ENCODE data around the gene SHB.

SHB gene

DNA sequence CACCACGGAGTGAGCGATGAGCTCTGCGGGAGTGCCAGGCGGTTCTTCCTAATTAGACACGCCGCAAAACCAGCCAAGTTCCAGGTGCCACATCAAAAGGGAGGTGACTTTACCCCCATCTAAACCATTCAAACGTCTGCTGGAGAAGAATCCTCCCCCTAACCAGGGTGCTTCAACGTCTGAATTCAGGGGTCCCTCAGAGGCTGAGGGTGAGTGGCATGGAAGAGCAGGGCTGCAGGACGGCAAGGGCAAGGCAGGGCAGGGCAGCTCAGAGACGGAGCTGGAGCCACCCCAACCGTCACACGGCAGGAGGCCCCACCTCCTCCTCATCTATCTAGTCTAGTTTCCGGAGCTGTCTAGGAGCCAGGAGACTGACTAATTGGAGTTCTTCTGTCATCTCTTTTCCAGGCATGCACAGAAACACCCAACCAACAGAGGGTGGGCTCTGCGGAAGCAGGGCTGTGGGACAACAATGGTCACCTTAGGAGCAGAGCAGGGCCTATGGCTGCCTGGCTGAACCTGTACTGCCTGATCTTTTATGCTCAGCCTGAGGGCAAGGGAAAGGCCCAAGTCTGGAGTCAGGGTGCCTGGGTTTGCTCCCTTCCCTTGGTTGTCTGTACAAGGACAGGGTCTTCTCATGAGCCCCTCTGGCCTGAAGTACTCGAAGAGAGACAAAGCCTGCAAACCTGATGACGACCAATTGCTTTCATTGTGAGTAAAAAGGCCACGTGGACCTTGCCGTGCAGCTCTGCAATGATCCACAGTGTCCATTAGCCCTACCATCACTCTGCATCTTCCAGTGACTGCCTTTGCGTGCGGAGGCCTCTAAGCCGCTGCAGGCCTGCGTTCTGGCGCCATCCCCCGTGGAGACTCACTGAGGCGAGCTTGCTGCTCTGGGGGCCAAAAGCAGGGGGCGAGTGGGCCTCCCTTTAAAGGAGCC lies 84.1 kb downstream of the SHB start:
- H2BK12ac ChIP-seq (ENCODE audit: low read length), result no peak overlapping the region
- H3K23ac ChIP-seq (ENCODE audit: low read length), result no peak overlapping the region
- H4K12ac ChIP-seq (ENCODE audit: low read depth, low read length), result no peak overlapping the region
- H3K79me2 ChIP-seq (ENCODE audit: control insufficient read depth, insufficient read depth, low read length, poor library complexity), result peaks cover 5% of the 10 kb centered on the region
- H3K36me3 ChIP-seq (ENCODE audit: control insufficient read depth in 1 of 2, insufficient read depth in 2 of 2, low read length in 2 of 2), result peaks cover 9 to 13% of the 10 kb centered on the region in 2 experiments
- peaks cover 7% of the 10 kb centered on the region for H3K79me1 ChIP-seq (ENCODE audit: low read length)
- H3K27me3 ChIP-seq (ENCODE audit: insufficient read depth, low read length), result no peaks in the 10 kb centered on the region
- no peak overlapping the region for H2AFZ ChIP-seq (ENCODE audit: insufficient read depth, low read length, poor library complexity)
- no peak for DNase-seq
- no peak overlapping the region for H3K9ac ChIP-seq (ENCODE audit: low read length)
- H4K91ac ChIP-seq (ENCODE audit: low read depth, low read length), result no peak overlapping the region
- H2BK5ac ChIP-seq (ENCODE audit: low read depth, low read length, poor library complexity), result no peak overlapping the region
- peaks cover 27 to 33% of the 10 kb centered on the region in 2 experiments for H3K4me1 ChIP-seq (ENCODE audit: control insufficient read depth in 1 of 2, insufficient read depth in 2 of 2, low read length in 2 of 2)
- H4K8ac ChIP-seq (ENCODE audit: low read depth, low read length), result no peak overlapping the region
- peak overlapping the region; percentile 3 for H3K18ac ChIP-seq (ENCODE audit: low read length)
- peak overlapping the region; percentile 13 for H3K4me3 ChIP-seq (ENCODE audit: low read depth, low read length)
- no peak overlapping the region for H2AK5ac ChIP-seq (ENCODE audit: low read length)
- no peak overlapping the region for H2BK120ac ChIP-seq (ENCODE audit: insufficient read depth, low read length, poor library complexity)
- H3K4ac ChIP-seq (ENCODE audit: low read depth, low read length), result peak overlapping the region; percentile 3
- H3K27ac ChIP-seq (ENCODE audit: low read depth, low read length), result peak overlapping the region; percentile 7
- no CpG with 5 or more reads among the region's 26 CpGs for WGBS (ENCODE audit: extremely low coverage, insufficient coverage, insufficient read length)
- H3K9me3 ChIP-seq (ENCODE audit: insufficient read depth, low read depth, low read length), result no peaks in the 10 kb centered on the region
- no peak overlapping the region for H3K4me2 ChIP-seq (ENCODE audit: low read length)
- H3K14ac ChIP-seq (ENCODE audit: low read length), result no peak overlapping the region

DNA sequence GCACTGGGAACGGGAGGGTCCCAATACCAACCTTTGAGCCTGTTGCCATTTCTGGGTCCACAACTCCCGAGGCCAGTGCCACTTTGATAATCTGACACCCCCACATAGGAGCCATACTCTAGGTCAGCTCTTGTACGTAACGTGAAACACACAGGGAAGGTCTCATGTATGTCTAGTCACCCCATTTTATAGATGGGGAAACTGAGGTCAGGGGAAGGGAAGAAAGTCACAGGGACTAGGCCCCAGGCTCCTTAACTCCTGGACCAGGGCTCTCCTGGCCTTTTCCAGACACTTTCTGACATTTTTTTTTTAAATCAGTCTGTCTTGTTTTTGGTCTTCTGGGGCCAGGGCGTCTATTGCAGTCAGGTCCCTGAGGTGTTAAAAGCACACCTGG lies 84.8 kb downstream of the SHB start:
- WGBS (ENCODE audit: extremely low coverage, insufficient coverage, insufficient read length), result no CpG with 5 or more reads among the region's 5 CpGs
- Histone ChIP-seq H3K9ac (ENCODE audit: low read length) (no peak overlapping the region), H3K4me2 (ENCODE audit: low read length) (no peak overlapping the region), H3K14ac (ENCODE audit: low read length) (no peak overlapping the region), H2BK12ac (ENCODE audit: low read length) (no peak overlapping the region), H3K4me1 (ENCODE audit: control insufficient read depth in 1 of 2, insufficient read depth in 2 of 2, low read length in 2 of 2) (peaks cover 25 to 28% of the 10 kb centered on the region in 2 experiments), H2BK120ac (ENCODE audit: insufficient read depth, low read length, poor library complexity) (no peak overlapping the region), H3K27me3 (ENCODE audit: insufficient read depth, low read length) (no peaks in the 10 kb centered on the region), H3K79me2 (ENCODE audit: control insufficient read depth, insufficient read depth, low read length, poor library complexity) (peaks cover 5% of the 10 kb centered on the region), H4K91ac (ENCODE audit: low read depth, low read length) (no peak overlapping the region), H2AK5ac (ENCODE audit: low read length) (no peak overlapping the region), H3K79me1 (ENCODE audit: low read length) (peaks cover 7% of the 10 kb centered on the region), H3K18ac (ENCODE audit: low read length) (no peak overlapping the region), H2AFZ (ENCODE audit: insufficient read depth, low read length, poor library complexity) (no peak overlapping the region), H2BK5ac (ENCODE audit: low read depth, low read length, poor library complexity) (no peak overlapping the region), H3K4me3 (ENCODE audit: low read depth, low read length) (no peak overlapping the region), H4K8ac (ENCODE audit: low read depth, low read length) (no peak overlapping the region), H3K23ac (ENCODE audit: low read length) (no peak overlapping the region), H3K36me3 (ENCODE audit: control insufficient read depth in 1 of 2, insufficient read depth in 2 of 2, low read length in 2 of 2) (peaks cover 10 to 13% of the 10 kb centered on the region in 2 experiments), H3K4ac (ENCODE audit: low read depth, low read length) (no peak overlapping the region), H4K12ac (ENCODE audit: low read depth, low read length) (no peak overlapping the region), H3K9me3 (ENCODE audit: insufficient read depth, low read depth, low read length) (no peaks in the 10 kb centered on the region), H3K27ac (ENCODE audit: low read depth, low read length) (no peak overlapping the region)
- DNase-seq, result no peak

DNA sequence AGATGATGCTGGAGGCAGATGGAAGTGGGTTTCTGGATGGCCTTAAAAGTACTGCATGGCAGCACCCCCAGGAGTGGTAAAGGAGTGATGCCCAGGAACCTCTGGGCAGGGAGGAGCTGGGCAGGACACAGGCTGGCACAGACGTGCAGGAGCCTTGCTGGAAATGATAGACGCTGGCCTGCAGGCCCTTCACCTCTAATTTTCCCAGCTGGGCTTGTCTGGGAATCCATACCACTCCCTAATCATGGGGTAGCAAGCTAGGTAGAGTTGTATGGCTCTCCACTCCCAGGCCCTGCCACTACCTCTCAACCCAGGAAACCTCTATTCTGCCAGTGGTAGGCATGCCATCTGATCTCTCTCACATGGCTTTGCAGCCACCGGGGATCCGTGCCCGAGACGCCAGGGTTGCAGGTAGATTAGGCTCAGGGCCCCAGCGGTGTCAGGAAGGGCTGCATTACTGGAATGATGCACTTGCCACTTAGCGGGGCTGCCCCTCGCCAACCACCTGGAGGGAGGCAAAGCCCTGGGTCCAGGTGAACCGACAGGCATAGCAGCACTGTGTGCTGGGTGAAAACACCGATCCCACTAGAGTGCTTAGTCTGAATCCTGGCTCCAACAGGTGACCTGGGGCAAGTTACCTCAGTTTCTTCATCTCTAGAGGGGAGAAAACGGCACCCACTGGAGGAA lies 85.5 kb downstream of the SHB start:
- no peak overlapping the region for H4K12ac ChIP-seq (ENCODE audit: low read depth, low read length)
- no CpG with 5 or more reads among the region's 12 CpGs for WGBS (ENCODE audit: extremely low coverage, insufficient coverage, insufficient read length)
- no peak overlapping the region for H2AK5ac ChIP-seq (ENCODE audit: low read length)
- no peak overlapping the region for H3K4me3 ChIP-seq (ENCODE audit: low read depth, low read length)
- no peak overlapping the region for H3K27ac ChIP-seq (ENCODE audit: low read depth, low read length)
- peaks cover 25 to 28% of the 10 kb centered on the region in 2 experiments for H3K4me1 ChIP-seq (ENCODE audit: control insufficient read depth in 1 of 2, insufficient read depth in 2 of 2, low read length in 2 of 2)
- no peak overlapping the region for H4K91ac ChIP-seq (ENCODE audit: low read depth, low read length)
- H2AFZ ChIP-seq (ENCODE audit: insufficient read depth, low read length, poor library complexity), result no peak overlapping the region
- peaks cover 11 to 13% of the 10 kb centered on the region in 2 experiments for H3K36me3 ChIP-seq (ENCODE audit: control insufficient read depth in 1 of 2, insufficient read depth in 2 of 2, low read length in 2 of 2)
- no peak overlapping the region for H3K4me2 ChIP-seq (ENCODE audit: low read length)
- no peak overlapping the region for H4K8ac ChIP-seq (ENCODE audit: low read depth, low read length)
- no peak overlapping the region for H2BK120ac ChIP-seq (ENCODE audit: insufficient read depth, low read length, poor library complexity)
- peaks cover 5% of the 10 kb centered on the region for H3K79me2 ChIP-seq (ENCODE audit: control insufficient read depth, insufficient read depth, low read length, poor library complexity)
- no peaks in the 10 kb centered on the region for H3K9me3 ChIP-seq (ENCODE audit: insufficient read depth, low read depth, low read length)
- no peaks in the 10 kb centered on the region for H3K27me3 ChIP-seq (ENCODE audit: insufficient read depth, low read length)
- DNase-seq, result no peak
- H3K9ac ChIP-seq (ENCODE audit: low read length), result no peak overlapping the region
- peak overlapping the region; percentile 6 for H3K4ac ChIP-seq (ENCODE audit: low read depth, low read length)
- no peak overlapping the region for H2BK5ac ChIP-seq (ENCODE audit: low read depth, low read length, poor library complexity)
- peaks cover 7% of the 10 kb centered on the region for H3K79me1 ChIP-seq (ENCODE audit: low read length)
- peak overlapping the region; percentile 47 for H3K18ac ChIP-seq (ENCODE audit: low read length)
- H2BK12ac ChIP-seq (ENCODE audit: low read length), result peak overlapping the region; percentile 1
- no peak overlapping the region for H3K23ac ChIP-seq (ENCODE audit: low read length)
- no peak overlapping the region for H3K14ac ChIP-seq (ENCODE audit: low read length)

DNA sequence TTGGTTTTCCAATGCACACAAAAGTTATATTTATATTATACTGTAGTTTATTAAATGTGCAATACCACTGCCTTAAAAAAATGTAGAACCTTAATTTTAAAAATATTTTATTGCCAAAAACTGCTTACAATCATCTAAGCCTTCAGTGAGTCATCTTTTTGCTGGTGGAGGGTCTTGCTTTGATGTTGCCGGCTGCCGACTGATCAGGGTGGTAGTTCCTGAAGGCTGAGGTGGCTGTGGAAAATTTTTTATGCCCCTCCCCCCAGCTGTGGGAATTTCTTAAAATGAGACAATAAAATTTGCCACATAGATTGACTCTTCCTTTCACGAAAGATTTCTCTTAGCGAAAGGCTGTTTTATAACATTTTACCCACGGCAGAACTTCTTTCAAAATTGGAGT lies 89.2 kb downstream of the SHB start:
- Histone ChIP-seq H2AFZ (ENCODE audit: insufficient read depth, low read length, poor library complexity) (no peak overlapping the region), H4K12ac (ENCODE audit: low read depth, low read length) (no peak overlapping the region), H3K79me2 (ENCODE audit: control insufficient read depth, insufficient read depth, low read length, poor library complexity) (no peaks in the 10 kb centered on the region), H3K4ac (ENCODE audit: low read depth, low read length) (no peak overlapping the region), H2BK5ac (ENCODE audit: low read depth, low read length, poor library complexity) (no peak overlapping the region), H3K4me3 (ENCODE audit: low read depth, low read length) (no peak overlapping the region), H2BK12ac (ENCODE audit: low read length) (no peak overlapping the region), H4K8ac (ENCODE audit: low read depth, low read length) (no peak overlapping the region), H3K14ac (ENCODE audit: low read length) (no peak overlapping the region), H3K23ac (ENCODE audit: low read length) (no peak overlapping the region), H3K4me1 (ENCODE audit: control insufficient read depth in 1 of 2, insufficient read depth in 2 of 2, low read length in 2 of 2) (peaks cover 8 to 15% of the 10 kb centered on the region in 2 experiments), H3K9ac (ENCODE audit: low read length) (no peak overlapping the region), H3K18ac (ENCODE audit: low read length) (no peak overlapping the region), H2AK5ac (ENCODE audit: low read length) (no peak overlapping the region), H3K79me1 (ENCODE audit: low read length) (peaks cover 3% of the 10 kb centered on the region), H4K91ac (ENCODE audit: low read depth, low read length) (no peak overlapping the region), H2BK120ac (ENCODE audit: insufficient read depth, low read length, poor library complexity) (no peak overlapping the region), H3K27ac (ENCODE audit: low read depth, low read length) (no peak overlapping the region), H3K4me2 (ENCODE audit: low read length) (no peak overlapping the region), H3K9me3 (ENCODE audit: insufficient read depth, low read depth, low read length) (no peaks in the 10 kb centered on the region), H3K36me3 (ENCODE audit: control insufficient read depth in 1 of 2, insufficient read depth in 2 of 2, low read length in 2 of 2) (peaks cover 6 to 17% of the 10 kb centered on the region in 2 experiments), H3K27me3 (ENCODE audit: insufficient read depth, low read length) (no peaks in the 10 kb centered on the region)
- DNase-seq, result no peak
- WGBS (ENCODE audit: extremely low coverage, insufficient coverage, insufficient read length), result no CpG with 5 or more reads among the region's 5 CpGs
